Measurements from ENCODE around the gene CPLANE1.
"Not testable (repeated sequence)": the region's sequence is repeated elsewhere in the genome, so short reads cannot be mapped to it uniquely, and the experiment has no call there.

CPLANE1 gene

DNA sequence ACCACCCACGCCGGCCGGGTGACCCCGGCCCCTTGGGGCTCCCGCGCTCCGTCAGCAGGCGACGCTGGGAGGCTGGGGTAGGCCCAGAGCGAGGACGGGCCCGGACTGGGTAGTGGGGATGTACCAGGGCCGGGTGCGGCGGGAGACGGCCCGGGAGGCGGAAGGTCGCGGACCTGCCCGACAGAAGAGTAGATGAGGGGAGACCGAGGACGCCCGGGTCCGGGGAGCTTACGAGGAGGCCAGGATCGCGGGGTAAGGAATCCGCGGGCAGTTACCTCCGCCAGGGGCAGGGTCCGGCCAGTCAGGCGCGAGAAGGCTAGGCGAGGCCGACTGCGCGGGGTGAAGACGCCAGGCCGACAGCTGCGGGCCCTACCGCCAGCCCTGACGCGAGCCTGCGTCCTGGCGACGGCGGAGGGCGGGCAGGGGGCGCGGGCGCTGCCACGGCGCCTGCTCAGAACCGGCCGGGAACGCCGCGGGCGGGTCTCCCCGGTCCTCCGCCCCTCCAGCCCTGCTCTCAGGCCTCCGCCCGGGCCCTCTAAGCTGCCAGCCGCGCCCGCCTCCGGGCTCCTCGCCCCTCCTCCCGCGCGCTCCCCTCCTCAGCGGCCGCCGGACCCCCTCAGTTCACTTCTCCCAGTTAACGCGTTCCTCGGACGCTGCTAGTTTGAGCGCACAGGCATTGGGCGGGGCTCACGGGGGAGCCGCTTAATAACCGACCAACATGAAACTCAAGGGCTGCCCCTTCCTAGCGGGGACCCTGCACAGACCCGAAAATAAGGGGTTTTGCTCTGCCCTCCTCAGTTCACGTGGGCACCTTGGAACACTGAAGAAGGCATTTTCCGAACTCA, at the start of gene CPLANE1:
CPLANE1 (minus strand) TSS at position 407 of the 845 bp plus-strand sequence. CDS start 1,678 bp downstream, outside the sequence.
- FAIRE-seq (no peak), DNase-seq (ENCODE audit: low spot score) (peak; percentile 60)

DNA sequence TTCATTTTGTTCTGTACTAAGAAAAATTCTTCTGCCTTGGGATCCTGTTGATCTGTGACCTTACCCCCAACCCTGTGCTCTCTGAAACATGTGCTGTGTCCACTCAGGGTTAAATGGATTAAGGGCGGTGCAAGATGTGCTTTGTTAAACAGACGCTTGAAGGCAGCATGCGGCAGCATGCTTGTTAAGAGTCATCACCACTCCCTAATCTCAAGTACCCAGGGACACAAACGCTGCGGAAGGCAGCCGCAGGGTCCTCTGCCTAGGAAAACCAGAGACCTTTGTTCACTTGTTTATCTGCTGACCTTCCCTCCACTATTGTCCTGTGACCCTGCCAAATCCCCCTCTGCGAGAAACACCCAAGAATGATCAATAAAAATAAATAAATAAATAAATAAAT, 47.1 kb upstream of the CPLANE1 start:
- FAIRE-seq: not testable (repeated sequence)

DNA sequence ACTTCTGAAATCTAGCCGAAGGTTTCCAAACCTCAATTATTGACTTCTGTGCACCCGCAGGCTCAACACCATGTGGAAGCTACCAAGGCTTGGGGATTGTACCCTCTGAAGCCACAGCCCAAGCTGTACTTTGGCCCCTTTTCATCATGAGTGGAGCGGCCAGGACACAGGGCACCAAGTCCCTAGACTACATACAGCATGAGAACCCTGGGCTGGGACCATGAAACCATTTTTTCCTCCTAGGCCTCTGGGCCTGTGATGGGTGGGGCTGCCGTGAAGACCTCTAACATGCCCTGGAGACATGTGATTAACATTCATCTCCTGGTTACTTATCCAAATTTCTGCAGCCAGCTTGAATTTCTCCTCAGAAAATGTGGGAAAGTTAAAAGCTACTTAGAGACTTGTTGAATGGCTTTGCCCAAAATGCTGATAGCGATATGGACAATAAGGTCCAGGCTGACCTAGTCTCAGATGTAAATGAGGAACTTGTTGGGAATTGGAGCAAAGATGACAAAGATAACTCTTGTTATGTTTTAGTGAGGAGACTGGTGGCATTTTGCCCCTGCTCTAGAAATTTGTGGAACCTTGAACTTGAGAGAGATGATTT, 34.1 kb upstream of the CPLANE1 start:
- DNase-seq (ENCODE audit: low spot score) (no peak), FAIRE-seq (no peak)

More for the DNA sequence above, 47.1 kb upstream of the CPLANE1 start:
- DNase-seq (ENCODE audit: low spot score): not testable (repeated sequence)

DNA sequence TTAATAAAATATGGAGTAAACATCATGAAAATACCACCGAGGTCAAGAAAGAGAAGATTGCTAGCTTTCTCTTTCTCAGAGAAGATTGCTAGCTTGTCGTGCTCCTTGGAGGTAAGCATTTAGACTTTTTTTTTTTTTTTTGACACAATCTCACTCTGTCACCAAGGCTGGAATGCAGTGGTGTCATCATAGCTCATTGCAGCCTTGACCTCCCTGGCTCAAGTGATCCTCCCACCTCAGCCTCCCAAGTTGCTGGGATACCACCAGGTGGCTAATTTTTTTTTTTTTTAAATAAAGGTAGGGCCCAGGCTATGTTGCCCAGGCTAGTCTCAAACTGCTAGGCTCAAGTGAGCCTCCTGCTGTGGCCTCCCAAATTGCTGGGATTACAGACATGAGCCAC, 26.3 kb upstream of the CPLANE1 start:
- DNase-seq (ENCODE audit: low spot score) (no peak), FAIRE-seq (no peak)

DNA sequence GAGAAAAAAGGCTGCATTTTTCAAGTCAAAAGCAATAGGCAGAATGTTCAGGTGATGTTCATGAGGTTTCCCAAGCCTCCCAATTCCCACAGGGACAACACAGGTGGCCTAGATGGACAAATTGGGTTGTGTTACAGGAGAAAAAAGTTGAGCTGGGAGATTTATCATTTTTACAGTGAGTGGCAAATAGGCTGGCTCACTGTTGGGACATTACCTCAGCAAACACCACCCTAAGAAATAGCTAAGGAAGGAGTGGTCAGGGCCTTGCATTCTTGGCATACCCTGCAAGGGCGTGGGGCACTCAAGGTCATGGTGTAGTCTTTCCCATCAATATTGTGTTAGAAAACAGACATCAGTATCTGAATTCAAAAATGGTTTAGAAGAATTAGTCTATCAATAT, 23.3 kb upstream of the CPLANE1 start:
- no peak for FAIRE-seq
- DNase-seq (ENCODE audit: low spot score): peak; percentile 57

DNA sequence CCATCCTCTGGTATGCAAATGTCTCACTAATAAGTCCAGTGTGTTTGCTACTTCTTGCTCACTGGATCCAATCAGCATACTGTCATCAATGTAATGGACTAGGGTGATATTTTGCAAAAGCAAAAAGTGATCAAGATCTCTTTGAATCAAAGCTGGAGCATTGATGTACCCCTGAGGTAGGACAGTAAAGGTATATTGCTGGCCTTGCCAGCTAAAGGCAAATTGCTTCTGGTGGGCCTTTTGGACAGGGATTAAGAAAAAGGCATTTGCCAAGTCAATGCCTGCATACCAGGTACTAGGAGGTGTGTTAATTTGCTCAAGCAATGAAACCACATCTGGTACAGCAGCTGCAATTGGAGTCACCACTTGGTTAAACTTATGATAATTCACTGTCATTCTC, 18.9 kb upstream of the CPLANE1 start:
- not testable (repeated sequence) for DNase-seq (ENCODE audit: low spot score); FAIRE-seq

DNA sequence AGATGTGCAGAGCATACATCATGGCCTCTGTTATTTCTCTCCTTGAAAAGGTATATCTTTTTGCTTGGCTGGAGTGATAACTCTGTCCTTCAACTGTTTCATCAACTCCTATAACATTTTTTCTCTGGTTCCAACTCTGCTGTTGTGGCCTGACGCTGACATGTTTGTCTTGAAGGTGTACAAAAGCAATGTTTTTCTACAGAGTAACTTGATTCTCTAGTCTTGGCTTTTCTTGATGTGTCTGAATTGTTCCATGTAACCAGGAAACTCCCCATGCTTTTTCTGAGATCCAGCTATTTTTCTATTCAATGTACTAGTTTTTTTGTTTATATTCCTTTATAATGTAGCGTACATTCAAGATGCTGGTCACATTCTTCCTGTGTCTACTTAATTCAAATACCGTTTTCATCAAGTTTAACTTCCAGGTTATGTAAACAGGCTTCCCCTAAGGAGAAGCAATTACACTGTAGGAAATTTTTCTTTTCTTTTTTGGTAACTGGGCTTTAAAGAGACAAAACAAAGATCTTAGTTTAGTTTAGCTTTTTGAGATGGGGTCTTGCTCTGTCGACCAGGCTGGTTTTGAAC, 6.7 kb upstream of the CPLANE1 start:
- DNase-seq (ENCODE audit: low spot score): no peak
- FAIRE-seq: no peak

DNA sequence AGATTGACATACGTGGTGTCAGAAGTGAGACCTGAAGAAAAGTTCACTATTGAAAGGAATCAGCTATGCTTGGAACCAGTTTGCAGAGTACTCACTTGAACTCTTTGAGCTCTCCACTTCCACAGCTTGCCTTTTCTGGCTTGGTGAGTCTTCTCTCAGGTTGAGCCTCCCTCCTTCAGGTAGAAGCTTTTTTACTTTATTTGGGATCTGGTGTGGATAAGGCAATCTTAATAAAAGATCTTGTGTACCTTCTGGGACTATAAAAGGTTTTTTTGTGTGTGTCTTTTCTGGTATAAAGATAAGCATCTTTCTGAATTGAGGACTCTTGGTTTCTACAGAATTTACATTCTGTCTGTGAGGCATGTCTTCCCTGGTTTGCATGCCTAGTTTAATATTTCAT, 5.4 kb upstream of the CPLANE1 start:
- DNase-seq (ENCODE audit: low spot score): no peak
- no peak for FAIRE-seq

DNA sequence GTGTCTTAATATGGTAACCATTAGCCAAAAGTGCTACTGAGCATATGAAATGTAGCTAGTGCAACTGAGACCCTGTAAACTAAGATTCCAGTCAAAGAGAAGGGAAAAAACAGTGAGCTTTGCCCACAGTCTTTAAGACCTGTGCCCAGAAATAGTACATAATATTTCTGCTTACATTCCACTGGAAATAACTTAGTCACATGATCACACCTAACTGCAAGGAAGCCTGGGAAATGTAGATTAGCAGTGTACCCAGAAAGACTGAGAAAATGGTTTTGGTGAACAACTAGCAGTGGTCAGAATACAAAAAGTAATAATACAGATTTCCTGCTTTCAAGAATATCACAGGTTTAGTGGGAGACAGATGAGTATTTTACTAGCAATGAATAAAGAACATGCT, 2.5 kb upstream of the CPLANE1 start:
- DNase-seq (ENCODE audit: low spot score) (no peak), FAIRE-seq (no peak)

DNA sequence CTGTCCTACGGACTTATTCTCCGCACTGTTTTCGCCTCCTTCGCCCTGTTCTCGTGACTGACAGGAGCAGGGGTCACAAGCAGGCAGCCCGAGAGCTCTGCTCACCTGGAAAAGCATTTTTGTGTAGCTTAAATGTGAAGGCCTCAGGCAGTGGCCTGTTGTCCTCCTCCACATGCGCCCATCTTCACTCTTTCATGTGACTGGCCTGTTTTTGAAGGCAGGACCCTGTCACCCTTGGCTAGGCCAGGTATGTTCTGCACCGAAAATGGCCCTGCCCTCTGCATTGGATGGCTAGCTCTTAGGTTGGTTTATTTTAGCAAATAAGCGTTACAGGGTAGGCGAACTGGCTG, 614 bp upstream of the CPLANE1 start:
- FAIRE-seq (no peak), DNase-seq (ENCODE audit: low spot score) (no peak)

DNA sequence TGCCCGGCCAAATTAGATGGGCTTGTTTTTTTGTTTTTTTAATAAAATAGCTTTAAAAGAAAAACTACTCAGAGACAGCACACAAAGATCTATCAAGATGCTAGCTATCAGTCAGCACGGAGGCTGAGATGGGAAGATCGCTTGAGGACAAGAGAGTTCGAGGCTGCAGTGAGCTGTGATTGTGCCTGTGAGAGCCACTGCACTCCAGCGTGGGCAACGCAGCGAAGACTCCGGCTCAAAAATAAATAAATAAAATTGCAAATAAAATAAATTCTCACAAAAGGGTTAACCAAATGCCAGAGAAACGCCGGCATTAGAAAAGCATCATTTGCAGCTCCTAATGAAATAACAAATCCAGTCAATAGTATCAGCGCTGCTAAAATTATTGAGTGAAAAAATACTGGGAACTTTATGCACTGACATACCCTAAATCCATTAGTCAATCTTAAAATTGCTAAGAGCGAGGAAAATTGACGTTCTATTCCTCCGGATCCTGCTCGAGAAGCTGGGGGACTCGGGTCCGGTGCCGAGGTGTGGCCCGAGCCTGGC, 681 bp downstream of the CPLANE1 start:
- FAIRE-seq (no peak), DNase-seq (ENCODE audit: low spot score) (no peak)

DNA sequence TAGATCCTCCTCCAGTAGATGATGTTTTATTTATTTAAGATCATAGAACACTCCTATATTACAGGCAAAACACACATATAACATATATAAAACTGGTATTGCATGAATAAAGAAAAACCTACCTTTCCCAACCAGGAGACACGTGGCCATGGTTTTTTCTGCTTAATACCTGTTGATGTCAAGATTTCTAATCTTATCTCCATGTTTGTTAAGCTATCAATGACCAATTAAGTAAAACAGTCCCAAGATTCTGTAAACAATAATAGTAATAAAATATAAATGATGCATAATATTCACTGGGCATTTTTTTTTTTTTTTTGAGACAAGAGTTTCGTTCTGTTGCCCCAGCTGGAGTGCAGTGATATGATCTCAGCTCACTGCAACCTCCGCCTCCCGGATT, 1.7 kb downstream of the CPLANE1 start:
- DNase-seq (ENCODE audit: low spot score): no peak
- FAIRE-seq: no peak

DNA sequence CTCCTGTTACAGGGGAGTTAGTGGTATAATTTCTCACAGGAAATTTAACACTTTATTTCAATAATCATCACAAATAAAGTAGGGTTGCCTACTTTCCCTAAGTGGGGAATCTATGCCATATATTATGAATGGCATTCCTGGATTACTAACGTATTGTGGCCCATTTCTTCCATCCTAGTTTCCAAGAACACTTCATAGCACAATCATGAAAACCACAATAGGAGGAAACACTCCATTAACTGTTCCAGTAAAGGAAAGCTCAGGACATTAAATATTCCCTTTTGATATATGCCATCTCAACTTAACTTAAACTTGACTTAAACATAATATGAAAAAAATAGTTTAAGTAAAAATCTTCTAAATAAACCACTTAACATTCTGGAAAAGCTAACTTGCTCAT, 2.1 kb downstream of the CPLANE1 start:
- FAIRE-seq: peak; percentile 72
- DNase-seq (ENCODE audit: low spot score): no peak

DNA sequence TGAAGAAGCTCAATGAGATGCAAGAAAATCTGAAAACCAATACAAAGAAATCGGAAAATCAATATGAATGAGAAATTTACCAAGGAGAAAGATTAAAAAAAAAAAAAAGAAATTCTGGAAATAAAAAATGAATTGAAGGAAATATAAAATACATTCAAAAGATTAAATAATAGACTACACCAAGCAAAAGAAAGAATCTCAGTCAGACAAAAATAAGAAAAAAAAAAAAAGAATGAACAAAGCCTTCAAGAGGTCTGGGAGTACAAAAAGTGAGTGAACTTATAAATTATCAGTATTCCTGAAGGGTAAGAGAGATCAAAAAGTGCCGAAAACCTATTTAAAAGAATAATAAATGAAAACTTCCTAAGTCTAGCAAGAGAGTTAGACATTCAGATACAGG, 14.9 kb downstream of the CPLANE1 start:
- DNase-seq (ENCODE audit: low spot score) (no peak), FAIRE-seq (peak; percentile 52)

DNA sequence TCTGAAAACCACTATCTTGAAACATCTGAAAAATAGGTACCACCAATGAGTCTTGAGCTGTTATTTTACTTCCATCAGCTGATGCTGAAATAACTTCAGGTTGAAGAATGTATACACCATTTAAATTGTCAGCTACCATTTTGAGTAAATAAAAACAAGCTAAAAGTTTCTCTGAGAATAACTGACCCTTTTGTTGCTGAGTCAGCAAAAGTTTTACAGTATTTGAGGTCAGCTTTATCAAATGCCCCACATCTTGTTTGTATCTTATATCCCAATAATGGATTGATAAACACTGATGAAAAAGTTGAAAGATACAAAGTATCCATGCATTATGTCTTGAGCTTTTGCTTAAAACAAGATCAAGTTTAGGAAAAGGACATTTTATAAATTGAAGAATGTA, 22.8 kb downstream of the CPLANE1 start:
- FAIRE-seq (peak; percentile 23), DNase-seq (ENCODE audit: low spot score) (no peak)

DNA sequence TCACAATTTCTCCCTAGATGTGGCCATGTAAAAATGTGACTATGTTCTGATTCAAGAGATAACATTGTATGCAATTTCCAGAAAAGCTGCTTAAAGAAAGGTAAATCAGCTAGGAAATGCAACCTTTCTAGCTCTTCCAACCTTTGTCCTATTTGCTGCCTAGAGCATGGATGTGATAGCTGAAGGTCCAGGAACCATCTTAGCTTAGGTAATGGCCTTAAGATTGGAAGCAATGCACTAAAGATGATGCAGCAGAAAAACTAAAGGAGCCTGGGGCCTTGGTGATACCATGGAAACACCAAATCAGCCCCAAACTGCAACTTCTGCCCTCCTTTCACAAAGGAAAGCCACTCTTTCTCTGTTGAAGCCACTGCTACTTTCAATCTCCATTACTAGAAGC, 27.0 kb downstream of the CPLANE1 start:
- FAIRE-seq (no peak), DNase-seq (ENCODE audit: low spot score) (no peak)

DNA sequence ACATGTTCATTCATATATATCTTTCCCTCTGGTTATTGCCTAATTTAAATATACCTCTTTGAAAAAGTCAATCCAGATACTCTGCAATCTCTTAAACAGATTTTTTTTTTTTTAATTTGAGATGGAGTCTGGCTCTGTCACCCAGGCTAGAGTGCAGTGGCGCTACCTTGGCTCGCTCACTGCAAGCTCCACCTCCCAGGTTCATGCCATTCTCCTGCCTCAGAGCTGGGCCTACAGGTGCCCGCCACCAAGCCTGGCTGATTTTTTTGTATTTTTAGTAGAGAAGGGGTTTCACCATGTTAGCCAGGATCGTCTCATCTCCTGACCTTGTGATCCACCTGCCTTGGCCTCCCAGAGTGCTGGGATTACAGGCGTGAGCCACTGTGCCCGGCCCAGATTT, 28.8 kb downstream of the CPLANE1 start:
- FAIRE-seq: not testable (repeated sequence)

DNA sequence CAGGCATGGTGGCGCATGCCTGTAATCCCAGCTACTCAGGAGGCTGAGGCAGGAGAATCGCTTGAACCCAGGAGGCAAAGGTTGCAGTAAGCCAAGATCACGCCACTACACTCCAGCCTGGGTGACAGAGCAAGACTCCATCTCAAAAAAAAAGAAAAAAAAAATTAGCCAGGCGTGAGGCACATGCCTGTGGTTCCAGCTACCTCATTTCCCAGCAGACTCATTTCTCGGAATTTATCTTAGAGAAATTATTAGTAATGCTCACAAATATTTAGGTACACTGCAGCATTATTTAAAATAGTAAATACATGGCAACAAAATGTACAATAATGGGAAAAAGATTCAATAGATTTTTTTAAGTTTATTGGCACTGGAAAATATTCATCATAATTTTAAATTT, 29.8 kb downstream of the CPLANE1 start:
- not testable (repeated sequence) for FAIRE-seq

More for the DNA sequence above, 28.8 kb downstream of the CPLANE1 start:
- DNase-seq (ENCODE audit: low spot score): not testable (repeated sequence)

DNA sequence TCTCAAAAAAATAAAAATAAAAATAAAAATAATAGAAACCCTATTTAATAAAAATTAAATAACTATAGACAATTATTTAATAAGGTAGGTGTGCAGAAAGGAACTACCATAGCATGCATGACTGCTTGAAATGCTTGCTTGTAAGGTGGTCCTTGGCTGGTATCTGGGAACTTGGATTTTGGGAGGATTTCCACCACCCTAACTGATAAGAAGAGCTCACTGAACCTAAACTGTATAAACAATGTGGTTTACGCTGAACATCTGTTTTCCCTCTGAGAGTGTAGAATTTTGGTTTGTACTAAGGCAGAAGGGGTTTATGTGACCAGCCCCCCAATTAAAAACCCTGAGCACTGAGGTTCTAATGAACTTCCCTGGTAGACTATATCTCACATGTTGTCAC, 31.2 kb downstream of the CPLANE1 start:
- DNase-seq (ENCODE audit: low spot score) (no peak), FAIRE-seq (no peak)

More for the DNA sequence above, 29.8 kb downstream of the CPLANE1 start:
- not testable (repeated sequence) for DNase-seq (ENCODE audit: low spot score)

DNA sequence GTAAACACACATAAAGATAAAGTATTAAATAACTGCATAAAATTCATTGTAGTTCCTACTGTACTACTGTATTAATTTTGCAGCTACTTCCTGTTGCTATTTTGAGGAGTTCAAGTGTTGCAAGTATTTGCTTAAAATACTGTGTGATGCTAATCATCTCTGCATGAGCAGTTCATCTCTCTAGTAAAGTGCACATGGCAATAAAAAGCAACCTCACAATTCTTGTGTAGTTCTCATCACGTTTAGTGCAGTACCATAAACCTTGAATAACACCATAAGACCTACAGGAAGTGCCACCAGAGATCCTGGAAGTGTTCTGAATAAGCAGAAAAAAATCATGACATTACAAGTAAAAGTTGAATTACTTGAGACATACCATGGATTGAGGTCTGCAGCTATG, 34.6 kb downstream of the CPLANE1 start:
- DNase-seq (ENCODE audit: low spot score) (no peak), FAIRE-seq (no peak)

DNA sequence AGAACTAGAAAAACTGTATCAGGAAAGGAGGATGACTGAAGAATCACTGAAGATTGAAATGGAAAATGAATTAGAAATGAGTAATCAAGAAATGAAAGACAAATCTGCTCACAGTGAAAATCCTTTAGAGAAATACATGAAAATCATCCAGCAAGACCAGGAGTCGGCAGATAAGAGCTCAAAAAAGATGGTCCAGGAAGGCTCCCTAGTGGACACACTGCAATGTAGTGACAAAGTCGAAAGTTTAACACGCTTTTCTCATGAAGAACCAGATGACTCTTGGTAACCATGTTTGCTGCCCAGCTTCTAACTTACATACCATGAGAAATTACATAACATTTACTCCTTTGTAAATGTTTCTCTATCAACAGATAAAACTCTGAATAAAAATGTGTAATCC, 37.1 kb downstream of the CPLANE1 start:
- FAIRE-seq: no peak
- no peak for DNase-seq (ENCODE audit: low spot score)

DNA sequence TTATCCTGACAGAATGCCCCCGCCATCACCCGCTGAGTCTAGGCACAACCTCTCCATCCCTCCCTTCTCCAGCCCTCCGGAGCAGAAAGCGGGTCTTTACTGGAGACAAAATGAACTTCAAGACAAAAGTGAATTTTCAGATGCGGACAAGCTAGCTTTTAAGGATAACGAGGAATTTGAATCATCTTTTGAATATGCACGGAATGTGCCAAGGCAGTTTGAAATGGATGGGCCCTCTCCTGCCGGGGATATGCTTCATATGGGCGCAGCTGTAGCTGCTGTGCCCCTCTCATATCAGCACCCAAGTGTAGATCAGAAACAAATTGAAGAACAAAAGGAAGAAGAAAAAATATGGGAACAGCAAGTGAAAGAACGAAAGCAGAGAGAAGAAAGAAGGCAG, 37.5 kb downstream of the CPLANE1 start:
- FAIRE-seq (no peak), DNase-seq (ENCODE audit: low spot score) (no peak)

All from RCC 7860 (cell line).